Uterus (tissue), 4 donors: ENCODE measurements around the gene KRT86. TPM values are rescaled to one million over a fixed set of nuclear protein-coding genes. Genes with fewer than 3 reads are reported as not detected.
"Not testable (repeated sequence)": the region's sequence is repeated elsewhere in the genome, so short reads cannot be mapped to it uniquely, and the experiment has no call there.

Source experiments
- DNase-seq, 2 donors: peaks; one replicate each; pipeline ENCODE4 v3.0.0-alpha.2; 2019 to 2020
- H3K27ac ChIP-seq, 2 donors: fragments of 200-600 bp; sonication (generic); 1 replicate in 1 of 2; 2 replicates in 1 of 2; pipeline ENCODE4 v1.5.1; 2016 to 2018
- H3K27me3 ChIP-seq, 2 donors: fragments of 200-600 bp; sonication (generic); one replicate each; pipeline ENCODE4 v1.5.1; 2018 to 2019; ENCODE audit warnings: control low read depth in 1 of 2
- H3K36me3 ChIP-seq, 2 donors: fragments of 200-600 bp; sonication (generic); one replicate each; pipeline ENCODE4 v1.5.1; 2019; ENCODE audit warnings: control low read depth in 1 of 2
- H3K4me1 ChIP-seq, 2 donors: fragments of 200-600 bp; sonication (generic); one replicate each; pipeline ENCODE4 v1.5.1; 2018 to 2019; ENCODE audit warnings: control low read depth in 1 of 2
- H3K4me3 ChIP-seq, 2 donors: fragments of 200-600 bp; sonication (generic); 1 replicate in 1 of 2; 2 replicates in 1 of 2; pipeline ENCODE4 v1.5.1; 2018 to 2019; ENCODE audit warnings: mild to moderate bottlenecking in 1 of 2
- H3K9me3 ChIP-seq, 2 donors: fragments of 200-600 bp; sonication (generic); one replicate each; pipeline ENCODE4 v1.5.1; 2019; ENCODE audit warnings: control low read depth in 1 of 2
- POLR2A ChIP-seq, 2 donors: fragments of 450-650 bp; IDR thresholded peaks; one replicate each; pipeline ENCODE4 v1.6.1; 2016; ENCODE audit warnings: antibody characterized with exemption in 2 of 2, mild to moderate bottlenecking in 1 of 2, moderate library complexity in 1 of 2
- intact Hi-C: fragments of 100-400 bp; cut with DNase I; formaldehyde crosslinking; loops from one replicate; pipeline ENCODE4 v1.15.1; 2023; ENCODE audit warnings: low total_unique reads
- total RNA-seq, 4 donors: library from RNA; depleted of rRNA in 3 of 4; stranded (reverse); fragments of >200 nt in 3 of 4; gene quantifications; one replicate each; pipeline versions ENCODE4 v1.1.0 to v1.2.4, GENCODE V29; 2014 to 2023
- TF ChIP-seq, protein P1 (sequence below), 4 experiments: fragments of 200-600 bp in 2 of 4; fragments of 450-650 bp in 2 of 4; sonication (generic) in 2 of 4; IDR thresholded peaks; one replicate each; pipeline ENCODE4 v1.5.1; 2016 to 2019; ENCODE audit warnings: antibody characterized with exemption in 4 of 4, mild to moderate bottlenecking in 2 of 4, moderate library complexity in 1 of 4
- donor health status: DM: yes; HTN: yes; CAD: no.

The KRT86 gene
- total RNA-seq, 4 donors from 2014 or later: 0.35 TPM; not detected in 3

DNA sequence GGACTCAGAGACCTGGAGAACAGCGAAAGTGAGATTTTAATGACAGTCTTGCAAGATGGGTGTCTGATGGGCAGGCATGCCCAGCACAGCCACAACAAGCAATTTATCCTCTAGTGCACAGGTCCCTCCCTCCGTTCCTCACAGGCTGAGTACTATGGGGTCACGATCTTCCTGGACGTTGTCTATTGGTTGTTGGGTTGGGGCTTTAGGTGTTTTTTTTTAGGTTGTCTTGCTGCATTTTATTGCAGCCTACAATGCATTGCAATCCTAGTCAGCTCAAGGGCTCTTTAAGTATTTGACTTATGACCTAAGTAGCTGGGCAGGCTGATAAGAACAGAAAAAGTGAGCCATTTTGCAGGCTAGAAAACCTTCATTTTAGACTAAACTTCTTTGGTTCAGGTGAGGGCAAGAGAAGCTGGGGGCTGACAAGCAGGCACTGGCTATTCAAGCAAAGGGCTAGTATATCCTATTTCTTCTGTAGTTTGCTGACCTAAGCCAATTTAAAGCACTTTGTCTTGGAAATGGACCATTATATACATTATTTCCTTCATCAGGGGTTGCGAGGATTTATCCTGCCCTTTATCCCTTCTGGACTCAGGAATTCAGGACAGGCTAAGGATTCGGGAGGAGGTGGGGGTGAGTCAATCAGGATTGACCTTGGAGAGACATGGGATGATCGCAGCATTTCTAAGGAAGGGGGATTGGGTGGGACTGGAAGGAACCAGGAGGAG, 35.4 kb upstream of the KRT86 start:
- no peak for DNase-seq

DNA sequence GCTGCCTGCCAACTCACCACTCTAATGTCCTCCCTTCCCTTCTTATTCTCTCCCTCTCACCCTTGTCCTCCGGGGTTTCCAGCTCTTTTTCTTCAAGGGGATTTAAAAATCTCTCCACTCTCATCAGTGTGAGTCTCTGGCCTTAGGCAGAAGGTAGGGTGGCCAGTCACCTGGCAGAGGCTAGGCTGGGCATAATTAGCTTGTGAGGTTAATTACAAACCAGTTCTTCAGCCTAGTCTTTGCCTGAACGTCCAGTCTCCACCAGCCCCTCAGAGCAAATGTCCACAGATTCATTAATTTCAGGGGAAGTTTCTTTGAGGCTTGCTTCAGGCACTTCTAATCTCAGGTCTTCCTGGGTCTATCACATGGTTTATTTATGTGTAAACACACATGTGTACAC, 34.7 kb upstream of the KRT86 start:
- H3K27me3 ChIP-seq: no peaks in the 10 kb centered on the region
- H3K4me3 ChIP-seq: no peak overlapping the region
- DNase-seq: no peak
- H3K27ac ChIP-seq: no peak overlapping the region
- intact Hi-C loops: no loop called here
- peaks cover 4 to 7% of the 10 kb centered on the region in 2 donors for H3K4me1 ChIP-seq
- no peaks in the 10 kb centered on the region for H3K9me3 ChIP-seq
- no peak for TF ChIP-seq POLR2A (IDR thresholded peaks at IDR 0.05)
- TF ChIP-seq, protein P1, sequence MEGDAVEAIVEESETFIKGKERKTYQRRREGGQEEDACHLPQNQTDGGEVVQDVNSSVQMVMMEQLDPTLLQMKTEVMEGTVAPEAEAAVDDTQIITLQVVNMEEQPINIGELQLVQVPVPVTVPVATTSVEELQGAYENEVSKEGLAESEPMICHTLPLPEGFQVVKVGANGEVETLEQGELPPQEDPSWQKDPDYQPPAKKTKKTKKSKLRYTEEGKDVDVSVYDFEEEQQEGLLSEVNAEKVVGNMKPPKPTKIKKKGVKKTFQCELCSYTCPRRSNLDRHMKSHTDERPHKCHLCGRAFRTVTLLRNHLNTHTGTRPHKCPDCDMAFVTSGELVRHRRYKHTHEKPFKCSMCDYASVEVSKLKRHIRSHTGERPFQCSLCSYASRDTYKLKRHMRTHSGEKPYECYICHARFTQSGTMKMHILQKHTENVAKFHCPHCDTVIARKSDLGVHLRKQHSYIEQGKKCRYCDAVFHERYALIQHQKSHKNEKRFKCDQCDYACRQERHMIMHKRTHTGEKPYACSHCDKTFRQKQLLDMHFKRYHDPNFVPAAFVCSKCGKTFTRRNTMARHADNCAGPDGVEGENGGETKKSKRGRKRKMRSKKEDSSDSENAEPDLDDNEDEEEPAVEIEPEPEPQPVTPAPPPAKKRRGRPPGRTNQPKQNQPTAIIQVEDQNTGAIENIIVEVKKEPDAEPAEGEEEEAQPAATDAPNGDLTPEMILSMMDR (IDR thresholded peaks at IDR 0.05): no peak
- no peaks in the 10 kb centered on the region for H3K36me3 ChIP-seq

More for the DNA sequence above, 35.4 kb upstream of the KRT86 start:
- intact Hi-C loops: no loop called here
- TF ChIP-seq POLR2A (IDR thresholded peaks at IDR 0.05): no peak
- TF ChIP-seq, protein P1 (IDR thresholded peaks at IDR 0.05): no peak
- H3K9me3 ChIP-seq: no peaks in the 10 kb centered on the region
- no peaks in the 10 kb centered on the region for H3K36me3 ChIP-seq
- H3K27me3 ChIP-seq: no peaks in the 10 kb centered on the region
- no peak overlapping the region for H3K27ac ChIP-seq
- H3K4me3 ChIP-seq: no peak overlapping the region
- H3K4me1 ChIP-seq: peaks cover 4 to 5% of the 10 kb centered on the region in 2 donors

DNA sequence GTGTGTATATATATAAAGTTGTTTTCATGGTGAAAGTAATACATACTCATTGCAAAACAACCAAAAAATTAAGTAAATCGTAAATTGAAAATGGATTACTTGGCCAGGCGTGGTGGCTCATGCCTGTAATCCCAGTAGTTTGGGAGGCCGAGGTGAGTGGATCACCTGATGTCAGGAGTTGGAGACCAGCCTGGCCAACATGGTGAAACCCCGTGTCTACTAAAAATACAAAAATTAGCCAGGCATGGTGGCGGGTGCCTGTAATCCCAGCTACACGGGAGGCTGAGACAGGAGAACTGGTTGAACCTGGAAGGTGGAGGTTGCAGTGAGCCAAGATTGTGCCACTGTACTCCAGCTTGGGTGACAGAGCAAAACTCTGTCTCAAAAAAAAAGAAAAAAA, 34.2 kb upstream of the KRT86 start:
- H3K36me3 ChIP-seq, intact Hi-C loops, H3K27ac ChIP-seq, H3K4me3 ChIP-seq, H3K9me3 ChIP-seq, H3K4me1 ChIP-seq, H3K27me3 ChIP-seq, DNase-seq: not testable (repeated sequence)

DNA sequence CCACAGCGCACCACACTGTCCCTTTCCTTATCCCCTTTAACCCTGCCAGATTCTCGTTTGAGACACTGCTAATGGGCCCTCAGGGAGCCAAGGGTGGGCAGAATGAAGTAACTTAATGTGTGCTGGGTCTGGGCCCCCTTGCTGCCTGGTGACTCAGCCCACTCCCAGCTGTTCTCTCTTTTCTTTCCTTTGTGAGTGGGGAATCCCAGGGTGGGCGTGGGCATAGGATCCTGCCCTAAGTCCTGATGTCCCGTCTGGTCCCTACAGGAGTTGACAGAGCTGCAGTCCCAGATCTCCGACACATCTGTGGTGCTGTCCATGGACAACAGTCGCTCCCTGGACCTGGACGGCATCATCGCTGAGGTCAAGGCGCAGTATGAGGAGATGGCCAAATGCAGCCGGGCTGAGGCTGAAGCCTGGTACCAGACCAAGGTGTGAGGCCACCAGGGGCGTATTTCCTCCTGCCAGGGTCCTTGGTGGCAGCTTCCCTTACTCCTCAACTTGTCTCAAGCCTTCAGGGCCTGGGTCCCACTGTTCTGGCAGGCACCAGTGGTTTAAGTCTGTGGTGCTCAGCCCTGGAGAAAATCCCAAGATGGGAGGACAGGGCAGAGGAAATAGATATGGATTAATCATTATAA, 33.1 kb upstream of the KRT86 start:
- TF ChIP-seq, protein P1 (IDR thresholded peaks at IDR 0.05): no peak
- TF ChIP-seq POLR2A (IDR thresholded peaks at IDR 0.05): no peak
- H3K4me1 ChIP-seq: peaks cover 4 to 7% of the 10 kb centered on the region in 2 donors
- H3K36me3 ChIP-seq: no peaks in the 10 kb centered on the region
- DNase-seq: no peak
- intact Hi-C loops: no loop called here
- no peaks in the 10 kb centered on the region for H3K9me3 ChIP-seq
- no peaks in the 10 kb centered on the region for H3K27me3 ChIP-seq
- H3K27ac ChIP-seq: no peak overlapping the region
- H3K4me3 ChIP-seq: no peak overlapping the region

DNA sequence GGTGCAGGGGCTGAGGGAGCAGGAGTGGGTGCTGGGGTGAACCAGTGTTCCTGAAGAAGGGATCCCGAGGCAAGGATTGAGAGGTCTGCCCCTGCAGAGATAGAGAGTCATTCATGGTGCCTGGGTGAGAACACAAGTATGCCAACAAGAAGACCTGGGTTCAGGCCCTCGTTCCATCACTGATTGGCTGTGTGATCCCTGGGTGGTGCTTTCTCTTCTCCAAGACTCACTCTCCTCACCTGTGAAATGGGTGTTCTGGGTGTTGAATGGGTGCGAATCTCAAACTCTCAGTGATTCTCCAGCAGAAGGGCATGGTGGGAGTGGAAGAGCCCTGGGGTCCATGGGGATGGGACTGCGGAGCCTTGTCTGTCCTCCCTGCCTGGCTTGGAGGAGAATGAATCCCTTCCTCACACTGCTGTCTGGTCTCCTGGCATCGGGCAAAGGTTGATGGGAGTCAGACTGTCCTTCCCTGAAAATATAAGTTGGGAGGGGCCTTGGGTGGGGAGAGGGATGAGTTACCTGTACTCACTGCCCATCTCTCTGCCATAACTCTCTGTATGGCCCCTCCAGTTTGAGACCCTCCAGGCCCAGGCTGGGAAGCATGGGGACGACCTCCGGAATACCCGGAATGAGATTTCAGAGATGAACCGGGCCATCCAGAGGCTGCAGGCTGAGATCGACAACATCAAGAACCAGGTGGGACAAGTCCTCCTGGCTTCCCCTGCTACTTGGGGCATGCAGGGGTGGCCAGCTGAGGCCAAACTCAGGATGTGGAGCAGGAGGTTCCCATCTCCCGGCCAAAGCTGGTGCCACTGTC, 31.8 kb upstream of the KRT86 start:
- no peak for TF ChIP-seq POLR2A (IDR thresholded peaks at IDR 0.05)
- TF ChIP-seq, protein P1 (IDR thresholded peaks at IDR 0.05): no peak
- Histone ChIP-seq H3K9me3 (no peaks in the 10 kb centered on the region), H3K27me3 (no peaks in the 10 kb centered on the region), H3K4me3 (no peak overlapping the region), H3K27ac (no peak overlapping the region), H3K36me3 (no peaks in the 10 kb centered on the region), H3K4me1 (peaks cover 4 to 7% of the 10 kb centered on the region in 2 donors)
- intact Hi-C loops: no loop called here
- DNase-seq: no peak
